ENCODE results near the gene HECTD2. TPM values are rescaled to one million over a fixed set of nuclear protein-coding genes. Genes with fewer than 3 reads are reported as not detected.

Gene HECTD2
- total RNA-seq, 1 donor from 2014 or later, result 27.6 TPM

- H3K4me3 Mint-ChIP-seq (ENCODE audit: unreplicated experiment), result no peak overlapping the region
- H3K36me3 Mint-ChIP-seq (ENCODE audit: unreplicated experiment), result no peaks in the 10 kb centered on the region
- no peak overlapping the region for H3K27ac Mint-ChIP-seq (ENCODE audit: unreplicated experiment)
- no peak for TF ChIP-seq CTCF (IDR thresholded peaks at IDR 0.05; ENCODE audit: partially characterized antibody, unreplicated experiment)
- no peak for DNase-seq
- H3K9me3 Mint-ChIP-seq (ENCODE audit: unreplicated experiment), result peaks cover 7% of the 10 kb centered on the region
- H3K27me3 Mint-ChIP-seq (ENCODE audit: unreplicated experiment), result peaks cover 10% of the 10 kb centered on the region
- peaks cover 6% of the 10 kb centered on the region for H3K4me1 Mint-ChIP-seq (ENCODE audit: low read depth, unreplicated experiment)
Observed at GRCh38 chr10:91406322-91406721, 3.8 kb upstream of the HECTD2 start.

DNA sequence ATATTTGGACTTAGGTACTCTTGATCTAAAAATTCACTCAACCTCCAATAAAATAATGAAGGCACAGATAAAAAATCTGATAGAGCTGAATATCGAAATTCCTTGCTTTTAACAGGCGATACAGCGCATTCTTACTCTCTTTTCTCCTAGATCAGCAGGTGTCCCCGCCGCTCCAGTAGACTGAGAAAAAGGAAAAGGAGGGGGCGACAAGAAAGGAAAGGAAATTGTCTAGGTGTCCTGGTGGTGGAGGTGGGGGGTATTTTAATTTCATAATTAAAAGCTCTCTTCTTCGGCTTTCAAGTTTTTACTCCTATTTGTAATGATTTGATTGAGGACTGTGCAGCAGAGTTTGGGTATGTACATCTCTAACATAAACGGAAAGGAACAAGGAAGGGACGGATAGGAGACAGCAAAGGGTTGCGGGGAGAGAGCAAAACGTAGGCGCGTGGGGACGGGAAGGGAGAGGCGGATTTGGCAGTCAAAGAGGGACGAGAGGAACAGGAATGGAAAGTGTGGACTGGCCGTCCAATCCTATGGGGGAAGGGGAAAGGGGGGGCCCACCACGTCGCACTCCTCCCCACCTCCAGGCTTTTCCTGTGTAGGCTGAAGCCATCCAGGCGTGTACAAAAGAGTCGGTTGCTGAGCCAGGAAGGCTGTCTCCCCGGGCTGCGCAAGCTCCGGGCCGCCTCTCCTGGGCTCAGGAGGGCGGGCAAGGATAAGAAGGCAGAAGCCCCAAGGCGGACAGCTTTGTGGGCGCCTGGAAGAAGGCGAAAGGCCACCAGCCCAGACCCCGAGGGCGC is 875 bp upstream of the HECTD2 start:
- DNase-seq, result peak; percentile 71
- no peak for TF ChIP-seq CTCF (IDR thresholded peaks at IDR 0.05; ENCODE audit: partially characterized antibody, unreplicated experiment)

GRCh38 chr10:91410638-91411371 is 661 bp downstream of the HECTD2 start:
- Mint-ChIP-seq H3K27me3 (ENCODE audit: unreplicated experiment) (peaks cover 12% of the 10 kb centered on the region), H3K27ac (ENCODE audit: unreplicated experiment) (peak overlapping the region; percentile 91), H3K4me1 (ENCODE audit: low read depth, unreplicated experiment) (peaks cover 14% of the 10 kb centered on the region), H3K36me3 (ENCODE audit: unreplicated experiment) (no peaks in the 10 kb centered on the region), H3K9me3 (ENCODE audit: unreplicated experiment) (peaks cover 7% of the 10 kb centered on the region), H3K4me3 (ENCODE audit: unreplicated experiment) (peak overlapping the region; percentile 93)
- TF ChIP-seq CTCF (IDR thresholded peaks at IDR 0.05; ENCODE audit: partially characterized antibody, unreplicated experiment), result no peak
- peak; percentile 18 for DNase-seq

More for the DNA sequence above, 875 bp upstream of the HECTD2 start:
- Mint-ChIP-seq H3K27ac (ENCODE audit: unreplicated experiment) (peak overlapping the region; percentile 98), H3K9me3 (ENCODE audit: unreplicated experiment) (peaks cover 7% of the 10 kb centered on the region), H3K36me3 (ENCODE audit: unreplicated experiment) (no peaks in the 10 kb centered on the region), H3K4me3 (ENCODE audit: unreplicated experiment) (peak overlapping the region; percentile 92), H3K27me3 (ENCODE audit: unreplicated experiment) (peaks cover 12% of the 10 kb centered on the region), H3K4me1 (ENCODE audit: low read depth, unreplicated experiment) (peaks cover 14% of the 10 kb centered on the region)

DNA sequence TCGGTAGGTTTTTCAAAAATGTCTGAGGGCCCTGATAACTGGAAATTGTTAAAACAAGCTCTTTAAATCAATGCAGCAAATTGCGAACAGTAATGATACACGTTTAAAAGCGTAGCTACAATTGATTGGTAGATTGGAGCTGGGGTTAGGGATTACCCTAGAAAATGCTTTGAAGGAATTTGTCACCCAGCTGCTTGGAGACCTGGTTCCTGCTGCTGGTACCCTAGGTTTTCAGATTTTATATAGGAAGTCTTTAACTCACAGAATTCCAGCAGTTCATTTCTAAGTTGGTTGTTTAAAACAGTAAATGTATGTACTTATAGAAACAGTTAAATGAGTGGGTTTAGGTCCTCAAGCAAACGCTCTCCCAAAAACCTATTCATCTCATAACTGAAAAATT is 1.5 kb downstream of the HECTD2 start:
- Mint-ChIP-seq H3K4me3 (ENCODE audit: unreplicated experiment) (peak overlapping the region; percentile 93), H3K27ac (ENCODE audit: unreplicated experiment) (peak overlapping the region; percentile 50), H3K4me1 (ENCODE audit: low read depth, unreplicated experiment) (peaks cover 14% of the 10 kb centered on the region), H3K27me3 (ENCODE audit: unreplicated experiment) (peaks cover 12% of the 10 kb centered on the region), H3K9me3 (ENCODE audit: unreplicated experiment) (peaks cover 7% of the 10 kb centered on the region), H3K36me3 (ENCODE audit: unreplicated experiment) (no peaks in the 10 kb centered on the region)
- no peak for DNase-seq
- TF ChIP-seq CTCF (IDR thresholded peaks at IDR 0.05; ENCODE audit: partially characterized antibody, unreplicated experiment), result no peak
